ENCODE data around the gene SAV1. TPM values are rescaled to one million over a fixed set of nuclear protein-coding genes. Genes with fewer than 3 reads are reported as not detected.
"Not testable (repeated sequence)": the region's sequence is repeated elsewhere in the genome, so short reads cannot be mapped to it uniquely, and the experiment has no call there.

Gene SAV1
- total RNA-seq, 2 experiments from 2014 or later: 13.2 to 13.4 TPM

GRCh38 chr14:50705026-50705593 lies 37.0 kb upstream of the SAV1 start:
- ChIA-PET CTCF (no interaction called here), POLR2A (no interaction called here)
- intact Hi-C loops (cut with micrococcal nuclease): no loop called here

GRCh38 chr14:50704454-50705010 lies 36.4 kb upstream of the SAV1 start:
- intact Hi-C loops (cut with micrococcal nuclease): no loop called here
- Mint-ChIP-seq H3K4me1 (ENCODE audit: low read depth) (no peaks in the 10 kb centered on the region), H3K36me3 (ENCODE audit: low read depth) (no peaks in the 10 kb centered on the region), H3K27me3 (peaks cover 13% of the 10 kb centered on the region), H3K9me3 (no peaks in the 10 kb centered on the region), H3K27ac (no peak overlapping the region), H3K4me3 (no peak overlapping the region)
- CTCF ChIA-PET: no interaction called here
- no peak for ATAC-seq
- TF ChIP-seq CTCF (IDR thresholded peaks at IDR 0.05): no peak
- POLR2A ChIA-PET: no interaction called here
- DNase-seq: no peak

More at GRCh38 chr14:50705026-50705593, 37.0 kb upstream of the SAV1 start:
- TF ChIP-seq CTCF (IDR thresholded peaks at IDR 0.05): no peak
- no peak overlapping the region for H3K4me3 Mint-ChIP-seq
- no peaks in the 10 kb centered on the region for H3K9me3 Mint-ChIP-seq
- no peak for ATAC-seq
- H3K36me3 Mint-ChIP-seq (ENCODE audit: low read depth): no peaks in the 10 kb centered on the region
- no peak for DNase-seq
- no peaks in the 10 kb centered on the region for H3K4me1 Mint-ChIP-seq (ENCODE audit: low read depth)
- H3K27ac Mint-ChIP-seq: no peak overlapping the region
- peaks cover 10% of the 10 kb centered on the region for H3K27me3 Mint-ChIP-seq

- Mint-ChIP-seq H3K4me1 (ENCODE audit: low read depth) (no peaks in the 10 kb centered on the region), H3K27me3 (peaks cover 14% of the 10 kb centered on the region), H3K36me3 (ENCODE audit: low read depth) (peaks cover 4% of the 10 kb centered on the region), H3K27ac (no peak overlapping the region), H3K4me3 (no peak overlapping the region), H3K9me3 (peaks cover 5% of the 10 kb centered on the region)
- DNase-seq (no peak), ATAC-seq (no peak)
- no peak for TF ChIP-seq CTCF (IDR thresholded peaks at IDR 0.05)
- ChIA-PET POLR2A (no interaction called here), CTCF (interaction anchor here (1.2 kb wide), 1 partner anchor 17 kb away, joined by 5 read pairs; no protein-coding TSS in a partner anchor)
- intact Hi-C loops (cut with micrococcal nuclease): no loop called here
Observed at GRCh38 chr14:50697659-50698290, 29.7 kb upstream of the SAV1 start.

- H3K4me3 Mint-ChIP-seq; ATAC-seq; DNase-seq; H3K27me3 Mint-ChIP-seq; intact Hi-C loops (cut with micrococcal nuclease); H3K27ac Mint-ChIP-seq; POLR2A ChIA-PET; H3K4me1 Mint-ChIP-seq (ENCODE audit: low read depth); H3K36me3 Mint-ChIP-seq (ENCODE audit: low read depth): not testable (repeated sequence)
- peaks cover 13% of the 10 kb centered on the region for H3K9me3 Mint-ChIP-seq
- CTCF ChIA-PET: interaction anchor here (0.7 to 2.0 kb wide), 2 partner anchors 20 to 94 kb away, joined by 3 to 4 read pairs; no protein-coding TSS in a partner anchor
Observed at GRCh38 chr14:50694260-50694659, 26.2 kb upstream of the SAV1 start.

GRCh38 chr14:50688875-50689274 lies 20.8 kb upstream of the SAV1 start:
- ATAC-seq (no peak), DNase-seq (no peak)
- Mint-ChIP-seq H3K27me3 (no peaks in the 10 kb centered on the region), H3K9me3 (peaks cover 11% of the 10 kb centered on the region), H3K27ac (no peak overlapping the region), H3K4me3 (no peak overlapping the region), H3K36me3 (ENCODE audit: low read depth) (no peaks in the 10 kb centered on the region), H3K4me1 (ENCODE audit: low read depth) (no peaks in the 10 kb centered on the region)
- CTCF ChIA-PET: no interaction called here
- POLR2A ChIA-PET: no interaction called here
- no peak for TF ChIP-seq CTCF (IDR thresholded peaks at IDR 0.05)
- intact Hi-C loops (cut with micrococcal nuclease): no loop called here

Data from activated CD8-positive, alpha-beta T cell treated with anti-CD3 and anti-CD28 coated beads for 36 hours (primary cell).